ENCODE data around the gene TCTN2. TPM values are rescaled to one million over a fixed set of nuclear protein-coding genes. Genes with fewer than 3 reads are reported as not detected.

The TCTN2 gene
- total RNA-seq, 2 donors from 2014 or later: 15.2 to 20.7 TPM

DNA sequence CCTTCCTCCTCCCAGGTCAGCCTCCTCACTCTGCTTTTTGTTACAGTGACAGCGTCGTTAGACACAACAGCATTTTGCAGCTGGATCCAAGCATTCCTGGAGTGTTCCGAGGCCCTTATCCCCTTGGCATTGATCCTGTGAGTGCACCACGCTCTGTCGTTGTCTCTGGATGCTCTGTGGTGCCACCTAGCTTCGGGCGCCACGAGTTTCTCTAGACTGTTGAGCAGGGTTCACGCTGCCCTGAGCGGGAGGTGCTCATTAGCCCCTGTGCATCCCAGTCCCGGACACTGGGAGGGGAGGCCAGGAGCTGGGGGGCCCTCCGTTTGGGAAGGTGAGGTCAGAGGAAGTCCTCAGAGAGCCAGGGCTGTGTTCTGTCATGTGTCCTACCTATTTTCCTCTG lies 73.9 kb downstream of the TCTN2 start:
- intact Hi-C loops (cut with DNase I): no loop called here
- no peaks in the 10 kb centered on the region for H3K27me3 ChIP-seq (replicated peaks; ENCODE audit: insufficient read depth)
- H3K4me3 ChIP-seq: no peak overlapping the region
- DNase-seq (ENCODE audit: low spot score): no peak
- H3K9me3 ChIP-seq: no peaks in the 10 kb centered on the region
- H3K36me3 ChIP-seq: peaks cover 3 to 14% of the 10 kb centered on the region in 2 donors
- WGBS: 67% methylated on average over 12 of the region's 12 CpGs
- H3K4me1 ChIP-seq (replicated peaks): no peaks in the 10 kb centered on the region
- TF ChIP-seq, protein P1, sequence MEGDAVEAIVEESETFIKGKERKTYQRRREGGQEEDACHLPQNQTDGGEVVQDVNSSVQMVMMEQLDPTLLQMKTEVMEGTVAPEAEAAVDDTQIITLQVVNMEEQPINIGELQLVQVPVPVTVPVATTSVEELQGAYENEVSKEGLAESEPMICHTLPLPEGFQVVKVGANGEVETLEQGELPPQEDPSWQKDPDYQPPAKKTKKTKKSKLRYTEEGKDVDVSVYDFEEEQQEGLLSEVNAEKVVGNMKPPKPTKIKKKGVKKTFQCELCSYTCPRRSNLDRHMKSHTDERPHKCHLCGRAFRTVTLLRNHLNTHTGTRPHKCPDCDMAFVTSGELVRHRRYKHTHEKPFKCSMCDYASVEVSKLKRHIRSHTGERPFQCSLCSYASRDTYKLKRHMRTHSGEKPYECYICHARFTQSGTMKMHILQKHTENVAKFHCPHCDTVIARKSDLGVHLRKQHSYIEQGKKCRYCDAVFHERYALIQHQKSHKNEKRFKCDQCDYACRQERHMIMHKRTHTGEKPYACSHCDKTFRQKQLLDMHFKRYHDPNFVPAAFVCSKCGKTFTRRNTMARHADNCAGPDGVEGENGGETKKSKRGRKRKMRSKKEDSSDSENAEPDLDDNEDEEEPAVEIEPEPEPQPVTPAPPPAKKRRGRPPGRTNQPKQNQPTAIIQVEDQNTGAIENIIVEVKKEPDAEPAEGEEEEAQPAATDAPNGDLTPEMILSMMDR (IDR thresholded peaks at IDR 0.05): no peak
- TF ChIP-seq POLR2AphosphoS5 (IDR thresholded peaks at IDR 0.05) (no peak), POLR2A (IDR thresholded peaks at IDR 0.05) (no peak)
- H3K27ac ChIP-seq: no peak overlapping the region

DNA sequence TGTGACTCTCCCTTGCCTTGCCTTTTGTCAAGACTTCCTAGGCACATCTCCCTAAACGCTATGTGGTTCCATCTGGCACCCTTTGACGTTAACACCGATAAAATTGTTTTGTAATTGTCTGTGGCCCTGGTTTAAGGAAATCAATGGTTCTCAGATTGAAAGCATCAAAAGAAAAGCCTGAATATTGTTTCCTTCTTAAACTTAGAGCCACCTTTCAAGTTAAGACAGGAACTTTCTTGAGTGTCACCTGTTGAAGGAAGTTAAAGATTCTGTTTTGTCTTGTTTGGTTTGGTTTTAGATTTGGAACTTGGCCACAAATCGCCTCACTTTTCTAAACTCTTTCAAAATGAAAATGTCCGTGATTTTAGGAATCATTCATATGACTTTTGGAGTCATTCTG lies 76.4 kb downstream of the TCTN2 start:
- no peaks in the 10 kb centered on the region for H3K4me1 ChIP-seq (replicated peaks)
- WGBS: 43% methylated on average over 5 of the region's 5 CpGs
- intact Hi-C loops (cut with DNase I): no loop called here
- peaks cover 0 to 9% of the 10 kb centered on the region in 2 donors for H3K36me3 ChIP-seq
- H3K4me3 ChIP-seq: no peak overlapping the region
- H3K9me3 ChIP-seq: no peaks in the 10 kb centered on the region
- no peak overlapping the region for H3K27ac ChIP-seq
- no peak for DNase-seq (ENCODE audit: low spot score)
- no peaks in the 10 kb centered on the region for H3K27me3 ChIP-seq (replicated peaks; ENCODE audit: insufficient read depth)
- TF ChIP-seq POLR2A (IDR thresholded peaks at IDR 0.05) (no peak), POLR2AphosphoS5 (IDR thresholded peaks at IDR 0.05) (no peak)
- TF ChIP-seq, protein P1 (IDR thresholded peaks at IDR 0.05): no peak

DNA sequence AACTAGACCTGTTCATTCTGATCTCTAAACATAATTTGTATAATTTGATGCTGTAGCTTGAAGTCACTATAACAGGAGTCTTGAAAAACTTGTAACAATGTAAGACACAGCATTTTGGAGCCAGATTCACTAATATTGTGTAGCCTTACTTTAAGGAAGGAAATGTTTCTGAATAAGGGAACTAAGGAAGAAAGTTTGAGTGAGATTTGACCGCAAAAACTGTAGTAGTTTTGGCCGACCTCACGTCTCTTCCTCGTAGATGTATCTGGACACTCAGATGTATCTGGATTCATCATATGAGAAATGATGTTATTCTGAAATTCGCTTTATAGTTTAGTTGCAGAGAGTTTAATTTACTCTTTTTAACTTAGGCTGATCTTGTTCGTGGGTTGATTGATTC lies 77.2 kb downstream of the TCTN2 start:
- no peak for DNase-seq (ENCODE audit: low spot score)
- Histone ChIP-seq H3K36me3 (peaks cover 0 to 9% of the 10 kb centered on the region in 2 donors), H3K27me3 (replicated peaks; ENCODE audit: insufficient read depth) (no peaks in the 10 kb centered on the region), H3K9me3 (no peaks in the 10 kb centered on the region), H3K27ac (no peak overlapping the region), H3K4me3 (no peak overlapping the region), H3K4me1 (replicated peaks) (no peaks in the 10 kb centered on the region)
- WGBS: 81% methylated on average over 6 of the region's 6 CpGs
- TF ChIP-seq POLR2A (IDR thresholded peaks at IDR 0.05) (no peak), POLR2AphosphoS5 (IDR thresholded peaks at IDR 0.05) (no peak)
- TF ChIP-seq, protein P1 (IDR thresholded peaks at IDR 0.05): no peak
- intact Hi-C loops (cut with DNase I): no loop called here

DNA sequence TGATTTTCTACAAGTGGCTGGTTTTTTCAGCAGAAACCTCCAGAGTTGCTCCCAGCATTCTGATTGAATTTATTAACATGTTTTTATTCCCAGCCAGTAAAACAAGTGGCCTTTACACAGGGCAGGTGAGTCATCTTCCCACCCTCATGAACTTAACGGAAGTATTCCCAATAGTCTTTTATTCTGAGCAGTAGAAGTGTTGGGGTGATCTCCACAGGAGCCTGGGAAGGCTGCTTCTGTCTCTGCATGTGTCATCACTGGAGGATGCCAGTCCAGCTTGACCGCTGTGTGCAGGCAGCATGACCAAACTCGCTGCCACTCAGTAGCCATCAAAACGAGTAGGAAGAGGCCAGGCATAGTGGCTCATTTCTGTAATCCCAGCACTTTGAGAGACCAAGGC lies 77.7 kb downstream of the TCTN2 start:
- no peak overlapping the region for H3K27ac ChIP-seq
- no peaks in the 10 kb centered on the region for H3K9me3 ChIP-seq
- H3K4me3 ChIP-seq: no peak overlapping the region
- no peaks in the 10 kb centered on the region for H3K27me3 ChIP-seq (replicated peaks; ENCODE audit: insufficient read depth)
- 67% methylated on average over 4 of the region's 4 CpGs for WGBS
- no peak for DNase-seq (ENCODE audit: low spot score)
- H3K4me1 ChIP-seq (replicated peaks): no peaks in the 10 kb centered on the region
- intact Hi-C loops (cut with DNase I): no loop called here
- peaks cover 0 to 9% of the 10 kb centered on the region in 2 donors for H3K36me3 ChIP-seq
- TF ChIP-seq, protein P1 (IDR thresholded peaks at IDR 0.05): no peak
- no peak for TF ChIP-seq POLR2A (IDR thresholded peaks at IDR 0.05)
- TF ChIP-seq POLR2AphosphoS5 (IDR thresholded peaks at IDR 0.05): no peak

DNA sequence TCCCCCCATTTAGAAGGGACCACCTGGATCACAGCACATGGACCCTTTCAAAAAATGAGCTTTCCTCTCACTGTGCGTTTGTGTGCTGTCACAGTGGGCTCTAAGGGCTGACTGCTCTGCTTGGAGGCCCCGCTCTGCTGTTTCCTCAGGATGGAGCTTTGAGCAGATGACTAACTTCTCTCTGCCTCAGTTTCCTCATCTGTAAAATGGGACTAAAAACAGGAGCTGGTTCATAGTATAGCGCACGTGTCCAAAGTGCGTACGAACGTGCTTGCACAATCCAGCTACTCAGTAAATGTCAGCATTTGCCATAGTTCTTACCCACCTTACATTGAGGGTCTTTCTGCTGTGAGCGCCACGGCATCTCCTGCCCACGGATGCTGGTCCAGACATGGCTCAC lies 78.4 kb downstream of the TCTN2 start:
- peaks cover 0 to 6% of the 10 kb centered on the region in 2 donors for H3K36me3 ChIP-seq
- H3K4me3 ChIP-seq: no peak overlapping the region
- no peak for DNase-seq (ENCODE audit: low spot score)
- H3K9me3 ChIP-seq: no peaks in the 10 kb centered on the region
- no peak overlapping the region for H3K27ac ChIP-seq
- TF ChIP-seq POLR2AphosphoS5 (IDR thresholded peaks at IDR 0.05) (no peak), POLR2A (IDR thresholded peaks at IDR 0.05) (no peak)
- TF ChIP-seq, protein P1 (IDR thresholded peaks at IDR 0.05): no peak
- no peaks in the 10 kb centered on the region for H3K4me1 ChIP-seq (replicated peaks)
- over 99% methylated on average over 10 of the region's 10 CpGs for WGBS
- H3K27me3 ChIP-seq (replicated peaks; ENCODE audit: insufficient read depth): no peaks in the 10 kb centered on the region
- intact Hi-C loops (cut with DNase I): no loop called here
